HG03558 (cell line): ENCODE data around the gene WDR86.

Source experiments
- ATAC-seq: cut with Tn5 transposase; IDR thresholded peaks from one replicate; pipeline ENCODE4 v1.9.1; 2021; ENCODE audit warnings: moderate number of reproducible peaks; ENCODE audit not compliant: unreplicated experiment; ENCODE audit errors: extremely low read depth

The WDR86 gene

DNA sequence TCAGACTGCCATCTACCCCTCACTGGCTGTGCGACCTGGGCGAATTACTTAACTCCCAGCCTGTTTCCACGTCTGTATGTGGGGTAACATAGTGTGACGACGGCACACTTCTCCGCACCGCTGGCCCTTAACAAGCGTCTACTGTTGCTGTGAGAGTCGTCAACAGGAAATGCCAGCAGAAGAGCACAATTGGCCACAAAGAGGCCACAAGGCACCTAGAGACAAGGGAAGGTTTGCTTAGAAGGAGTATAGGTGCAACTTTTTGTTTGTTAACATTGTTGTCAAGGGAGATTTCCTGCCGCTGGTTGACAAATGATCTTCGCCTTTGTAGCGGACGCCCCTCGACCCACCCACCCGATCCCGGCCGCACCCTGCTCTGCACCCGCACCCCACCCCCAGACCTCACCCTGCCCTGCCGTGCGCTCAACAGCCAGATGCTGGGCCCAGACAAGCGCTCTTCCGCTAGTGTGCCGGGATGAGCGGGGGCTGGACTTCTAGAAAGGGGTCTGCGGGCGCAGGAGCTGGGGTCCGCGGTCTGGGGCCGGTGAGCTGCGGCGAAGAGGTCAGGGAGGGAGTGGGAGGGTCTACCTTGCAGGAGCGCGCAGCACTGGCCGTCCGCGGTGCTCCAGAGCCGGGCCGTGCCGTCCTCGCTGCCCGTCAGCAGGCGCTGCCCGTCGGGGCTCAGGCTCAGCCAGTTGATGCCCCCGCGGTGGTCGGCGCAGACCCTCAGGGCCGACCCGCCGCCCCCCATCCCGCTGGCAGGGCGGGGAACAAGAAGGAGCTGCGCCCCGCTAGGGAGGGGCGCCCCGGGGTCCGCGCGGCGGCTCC lies 785 bp downstream of the WDR86 start:
- no peak for ATAC-seq

DNA sequence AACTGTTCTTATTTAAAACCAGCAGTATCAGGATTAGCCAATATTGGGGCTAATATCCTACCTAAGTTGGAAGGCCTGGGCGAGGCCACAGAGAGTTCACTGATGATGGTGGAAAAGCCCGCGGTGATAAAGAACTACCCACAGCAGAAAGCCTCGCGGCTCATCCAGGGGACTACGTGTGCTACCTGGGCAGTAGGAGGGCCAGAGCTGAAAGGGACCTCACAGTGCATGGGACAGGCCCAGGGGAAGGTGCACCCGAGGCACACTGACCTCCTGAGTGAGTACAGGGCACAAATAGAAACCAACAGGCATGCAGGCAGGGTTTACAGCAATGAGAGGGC lies 1.4 kb downstream of the WDR86 start:
- ATAC-seq = no peak

DNA sequence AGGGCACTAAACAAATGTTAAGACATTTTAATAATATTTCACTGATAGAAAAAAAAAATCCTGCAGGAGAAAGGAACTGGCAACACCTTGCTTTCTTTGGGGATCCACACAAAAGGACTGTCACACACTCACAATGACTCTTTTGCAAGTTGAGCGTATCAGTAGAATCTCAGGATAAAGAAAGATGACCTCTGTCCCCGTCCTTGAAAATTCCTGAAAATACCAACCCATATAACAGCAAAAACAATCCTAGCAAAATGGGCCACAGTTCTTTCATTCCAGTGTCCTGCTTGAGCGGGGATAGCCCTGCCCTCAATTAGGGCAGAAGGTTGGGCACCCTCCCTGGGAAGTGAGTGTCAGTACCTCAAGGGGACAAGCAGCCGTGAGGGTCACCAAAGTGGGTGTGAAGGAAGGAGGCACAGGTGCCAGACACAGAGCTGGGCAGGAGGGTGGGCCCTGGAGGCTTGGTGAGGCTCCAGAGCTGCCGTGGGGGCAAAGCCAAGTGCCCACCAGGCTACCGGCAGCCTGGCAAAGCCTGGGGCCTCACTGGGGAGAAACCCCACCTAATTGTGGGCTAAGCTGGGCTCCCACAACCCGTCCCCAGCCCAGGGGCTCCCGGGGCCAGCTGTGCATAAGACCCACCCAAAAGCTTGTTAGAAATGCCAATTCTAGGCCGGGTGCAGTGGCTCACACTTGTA lies 2.8 kb downstream of the WDR86 start:
- no peak for ATAC-seq

DNA sequence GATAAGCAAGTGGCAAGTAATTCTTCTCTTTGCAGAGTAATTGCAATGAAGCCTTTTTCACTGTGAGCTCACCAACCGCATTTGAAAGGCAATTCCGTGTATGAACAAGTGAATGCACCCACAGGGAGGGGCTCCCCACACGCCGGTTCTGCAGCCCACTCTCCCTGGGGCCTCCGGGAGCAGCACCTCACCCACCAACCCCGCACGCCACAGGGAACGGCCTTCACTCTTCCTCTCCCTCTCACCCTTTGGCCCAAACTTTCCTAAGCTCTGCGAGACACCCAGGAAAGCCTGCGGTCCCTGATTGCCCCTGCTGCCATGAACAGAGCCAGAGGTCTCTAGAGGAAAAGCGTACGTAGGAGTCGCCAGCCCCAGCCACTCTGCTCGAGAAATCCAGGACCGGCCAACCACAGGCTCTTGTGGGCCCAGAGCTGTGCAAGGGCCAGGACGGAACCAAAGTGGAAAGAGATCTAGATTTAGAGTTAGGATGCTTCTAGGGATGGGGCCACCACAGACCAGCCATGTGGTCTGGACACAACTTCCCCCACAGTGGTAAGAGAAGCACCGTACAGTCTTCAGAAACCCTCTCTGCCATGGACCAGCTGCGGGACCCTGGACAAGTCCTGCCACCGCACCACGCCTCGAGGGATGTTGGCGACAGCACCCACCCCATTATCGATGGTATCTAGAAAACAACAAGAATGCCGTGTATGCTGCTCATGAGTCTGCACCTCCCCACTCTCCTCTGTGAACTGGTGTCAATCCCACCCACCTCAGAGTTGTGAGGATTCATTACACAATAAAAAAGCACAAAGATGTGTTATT lies 3.6 kb downstream of the WDR86 start:
- ATAC-seq = no peak

DNA sequence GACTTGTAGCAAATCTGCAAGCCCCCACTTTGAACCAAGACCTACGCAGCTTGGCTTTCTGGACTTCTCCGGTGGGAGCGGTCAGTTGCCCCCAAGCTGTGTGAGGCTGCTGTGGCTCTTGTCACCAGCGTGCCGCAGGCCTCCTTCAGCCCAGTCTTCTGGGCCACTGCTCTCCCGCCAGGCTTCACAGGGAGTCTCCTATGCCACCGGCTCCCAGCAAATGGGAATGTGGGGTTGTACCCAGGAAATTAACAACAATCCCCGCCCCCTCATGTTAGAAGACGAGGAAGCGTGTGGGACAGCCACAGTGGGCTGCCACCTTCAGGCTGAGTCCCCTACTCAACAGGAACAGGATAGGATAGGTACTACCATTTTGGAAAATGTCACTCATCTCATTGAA lies 4.2 kb downstream of the WDR86 start:
- ATAC-seq = no peak

DNA sequence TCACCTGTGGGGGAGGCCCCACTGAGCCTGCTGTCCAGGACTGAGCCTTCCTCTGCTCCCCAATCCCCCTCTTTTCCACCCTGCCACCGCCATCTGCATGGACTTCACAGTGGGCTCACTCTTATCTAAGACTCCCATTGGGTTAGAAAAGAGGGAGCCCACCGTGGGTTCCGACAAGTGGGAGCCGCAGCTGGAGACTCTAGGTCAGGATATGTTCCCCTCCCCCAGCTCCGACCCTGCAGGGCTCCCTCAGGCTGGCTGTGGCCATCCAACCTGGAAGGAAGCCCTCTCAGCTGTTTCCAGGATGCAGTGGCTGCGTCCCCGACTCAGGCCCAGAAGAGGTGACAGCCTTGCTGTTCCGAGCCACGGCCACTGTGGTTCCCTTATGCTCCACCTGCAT lies 4.8 kb downstream of the WDR86 start:
- ATAC-seq = no peak

DNA sequence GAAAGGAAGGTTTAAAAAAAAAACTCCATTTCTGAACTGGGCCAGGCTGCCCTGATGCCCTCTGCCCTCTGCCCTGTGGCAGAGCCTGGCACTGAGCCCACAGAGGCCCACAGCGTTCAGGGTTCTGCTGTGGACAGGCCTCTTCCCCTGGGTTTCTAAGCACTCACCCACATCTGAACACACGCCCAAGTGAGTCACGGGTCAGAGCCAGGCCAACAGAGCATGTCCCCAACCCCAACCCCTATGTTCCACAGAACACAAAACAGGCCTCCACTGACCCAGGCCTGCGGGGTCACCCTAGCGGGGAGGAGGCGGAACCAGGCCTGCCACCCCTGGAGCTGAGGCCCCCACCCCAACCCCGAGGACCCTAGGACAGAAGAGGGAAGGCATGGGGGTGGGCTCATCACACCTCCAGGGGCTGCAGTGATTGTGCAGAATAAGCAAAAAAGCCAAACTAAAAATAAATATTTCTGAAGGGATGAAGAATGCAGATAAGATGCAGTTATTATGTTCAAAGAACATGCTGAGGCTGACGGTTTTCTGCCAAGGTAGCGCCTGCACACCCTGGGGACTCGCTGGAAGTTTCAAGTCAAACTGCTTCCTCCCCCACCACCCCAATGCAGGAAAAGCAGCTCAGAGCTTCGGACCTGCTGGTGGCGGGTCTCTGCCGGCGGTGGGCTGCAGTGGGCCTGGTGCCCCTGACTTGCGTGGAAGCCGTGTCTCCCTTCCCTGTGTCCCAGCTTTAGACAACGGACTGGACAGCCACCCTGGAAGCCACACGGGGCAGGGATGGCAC lies 5.4 kb downstream of the WDR86 start:
- ATAC-seq = no peak

DNA sequence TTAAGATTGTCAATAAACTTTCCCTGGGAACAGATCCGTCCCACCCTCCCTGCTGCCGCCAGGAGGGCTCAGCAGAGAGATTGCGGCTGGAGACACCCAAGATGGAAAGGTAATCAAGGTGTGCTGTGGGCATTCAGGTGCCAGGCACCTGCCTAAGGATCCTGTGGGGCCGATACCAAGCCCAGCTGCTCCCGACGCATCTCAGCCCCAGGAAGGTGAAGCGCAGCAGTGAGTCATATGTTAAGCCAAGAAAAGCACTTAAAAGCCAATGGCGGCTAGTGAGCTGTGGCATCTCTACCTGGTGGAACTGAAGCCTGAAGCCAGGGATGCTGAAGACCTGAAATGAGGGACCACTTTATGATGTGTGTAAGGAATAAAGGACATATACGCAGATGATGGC lies 6.1 kb downstream of the WDR86 start:
- ATAC-seq = no peak

DNA sequence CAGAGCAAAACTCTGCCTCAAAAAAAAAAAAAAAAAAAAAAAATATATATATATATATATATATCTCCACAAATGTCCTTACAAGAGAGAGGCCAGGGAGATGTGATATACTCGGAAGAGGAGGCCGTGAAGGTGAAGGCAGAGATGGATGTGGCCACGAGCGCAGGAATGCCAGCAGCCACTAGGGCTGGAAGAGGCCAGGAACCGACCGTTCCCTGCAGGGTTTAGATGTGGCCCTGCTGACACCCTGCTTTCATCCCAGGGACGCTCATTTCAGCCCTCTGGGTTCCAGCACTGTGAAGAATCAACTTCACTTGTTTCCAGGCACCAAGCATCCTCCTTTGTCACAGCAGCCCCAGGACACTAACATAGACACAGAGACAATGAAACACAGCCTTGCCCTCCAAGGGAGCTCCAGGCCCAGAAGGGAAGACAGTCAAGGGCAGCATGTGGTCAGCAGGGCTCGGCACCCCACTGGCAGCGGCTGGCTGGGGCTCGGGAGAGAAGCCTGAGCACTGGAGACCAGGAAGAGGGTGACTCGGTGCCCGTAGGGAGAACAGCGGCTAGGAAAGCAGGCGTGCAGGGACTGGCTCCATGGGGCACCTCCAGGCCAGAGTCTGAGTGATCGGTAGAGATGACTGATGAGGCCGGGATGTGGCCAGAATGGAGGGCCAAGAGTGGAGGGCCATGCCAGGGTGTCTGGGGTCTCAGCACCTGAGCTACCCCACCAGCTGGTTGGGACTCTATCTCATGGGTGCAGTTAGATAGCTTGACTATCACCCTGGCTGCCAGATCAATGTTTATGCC lies 7.6 kb downstream of the WDR86 start:
- no peak for ATAC-seq

DNA sequence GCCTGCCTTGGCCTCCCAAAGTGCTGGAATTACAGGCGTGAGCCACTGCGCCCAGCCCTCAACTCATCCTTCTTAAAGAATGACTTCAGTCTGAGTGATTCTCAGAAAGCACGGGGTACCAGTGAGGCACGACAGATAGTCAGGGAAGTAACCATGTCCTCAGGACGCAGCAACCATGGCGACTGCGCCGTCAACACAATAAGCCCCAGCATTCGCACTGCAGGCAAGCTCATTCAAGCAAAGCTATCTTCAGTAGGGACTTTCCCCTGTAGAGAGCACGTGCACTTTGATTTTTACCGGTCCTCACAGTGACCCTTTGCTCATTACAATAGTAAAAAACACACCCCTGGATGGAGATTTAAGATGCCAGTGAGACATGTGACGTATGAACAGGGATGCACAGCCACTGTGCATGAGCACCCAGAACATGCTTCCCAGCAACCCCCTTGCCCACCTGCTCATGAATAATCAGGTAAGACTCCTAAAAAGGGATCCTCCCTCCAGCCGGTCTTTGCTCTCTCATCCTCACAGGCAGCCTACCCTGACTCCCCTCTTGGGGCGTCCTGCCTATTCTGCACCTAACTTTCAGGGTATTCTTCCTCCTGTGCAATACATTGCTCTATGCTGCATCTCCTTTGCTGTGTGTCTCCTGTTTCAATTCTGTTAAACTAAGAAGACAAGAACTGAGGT lies 9.1 kb downstream of the WDR86 start:
- no peak for ATAC-seq

DNA sequence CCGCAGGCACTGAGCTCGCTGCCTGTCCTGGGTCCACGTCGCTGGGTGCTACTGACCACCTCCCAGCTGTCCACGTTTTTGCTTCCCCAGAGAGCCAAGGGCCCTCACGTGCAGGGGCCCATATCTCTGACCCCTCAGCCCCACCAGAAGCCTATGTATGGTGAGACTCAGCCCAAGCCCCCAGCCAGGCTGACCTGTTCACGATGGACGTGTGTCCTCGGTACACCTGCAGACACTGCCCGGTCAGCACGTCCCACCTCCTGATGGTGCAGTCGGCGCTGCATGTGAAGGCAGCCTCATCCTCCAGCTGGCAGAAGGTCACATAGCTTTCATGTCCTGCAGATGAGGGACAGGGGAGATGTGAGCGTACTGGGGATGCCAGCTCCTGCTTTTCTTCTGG lies 9.9 kb downstream of the WDR86 start:
- ATAC-seq = no peak

DNA sequence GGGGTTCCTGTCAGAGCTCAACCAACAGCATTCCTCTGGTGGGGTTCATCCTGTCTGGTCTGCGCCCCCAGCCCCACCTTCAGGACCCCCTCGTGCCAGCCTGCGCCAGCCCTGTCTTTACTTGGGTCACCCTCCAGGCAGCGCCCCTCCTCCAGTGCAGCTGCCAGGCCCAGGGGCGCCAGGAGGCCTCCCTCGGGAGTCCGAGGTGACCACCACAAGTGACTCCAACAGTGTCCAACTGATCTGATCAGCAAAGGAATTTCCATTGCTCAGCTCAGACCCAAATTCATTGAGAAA lies 10.6 kb downstream of the WDR86 start:
- ATAC-seq = no peak

DNA sequence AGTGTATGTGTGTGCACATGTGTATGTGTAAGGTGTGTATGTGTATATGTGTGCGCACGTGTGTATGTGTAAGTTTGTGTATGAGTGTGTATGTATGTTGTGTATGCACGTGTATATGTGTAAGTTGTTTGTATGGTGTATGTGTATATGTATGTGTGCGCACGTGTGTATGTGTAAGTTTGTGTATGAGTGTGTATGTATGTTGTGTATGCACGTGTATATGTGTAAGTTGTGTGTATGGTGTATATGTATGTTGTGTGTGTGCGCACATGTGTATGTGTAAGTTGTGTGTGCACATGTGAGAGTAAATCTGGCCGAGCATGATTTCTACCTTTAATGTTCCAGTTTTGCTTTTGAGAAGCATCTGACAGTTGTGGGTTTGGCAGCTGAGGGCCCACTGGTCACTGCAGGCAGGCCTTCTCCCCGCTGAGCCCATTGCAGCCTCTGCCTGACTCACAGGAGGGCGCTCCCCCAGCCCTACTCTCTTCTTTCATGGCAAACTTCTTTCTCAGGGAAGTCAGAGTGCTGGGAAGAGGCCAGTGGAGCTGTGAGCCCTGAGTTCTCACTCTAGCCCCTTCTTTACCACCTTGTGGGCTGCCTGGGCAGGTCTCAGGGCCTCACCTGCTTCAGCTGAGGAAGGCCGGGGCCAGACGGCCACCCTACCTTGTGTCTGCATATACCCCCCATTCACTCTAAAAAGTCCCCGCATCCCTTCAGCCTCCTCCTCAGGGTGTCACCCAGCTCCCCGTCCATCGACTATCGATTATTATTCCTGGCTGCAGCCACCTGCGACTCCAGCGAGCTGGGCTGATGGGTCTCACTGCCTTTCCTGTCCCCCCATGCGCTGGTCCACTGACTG lies 11.2 kb downstream of the WDR86 start:
- no peak for ATAC-seq

DNA sequence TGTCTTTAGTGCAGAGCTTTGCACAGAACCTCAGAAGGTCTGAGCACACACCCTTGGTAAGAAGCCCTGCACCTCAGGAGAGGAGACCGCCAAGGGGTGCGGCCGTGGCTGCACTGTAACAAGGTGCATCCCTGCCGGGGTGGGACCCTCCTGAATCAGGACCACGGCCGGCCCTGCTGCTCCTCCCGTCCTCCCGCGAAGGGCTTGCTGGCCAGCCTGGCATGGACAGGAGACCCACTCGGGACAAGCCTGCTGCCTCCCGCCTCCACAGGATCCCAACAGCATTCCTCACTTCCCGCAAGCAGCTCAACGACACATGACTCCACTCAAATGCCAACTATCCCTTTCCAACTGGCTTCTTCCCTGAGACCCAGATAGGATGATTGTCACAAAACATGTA lies 12.8 kb downstream of the WDR86 start:
- no peak for ATAC-seq

DNA sequence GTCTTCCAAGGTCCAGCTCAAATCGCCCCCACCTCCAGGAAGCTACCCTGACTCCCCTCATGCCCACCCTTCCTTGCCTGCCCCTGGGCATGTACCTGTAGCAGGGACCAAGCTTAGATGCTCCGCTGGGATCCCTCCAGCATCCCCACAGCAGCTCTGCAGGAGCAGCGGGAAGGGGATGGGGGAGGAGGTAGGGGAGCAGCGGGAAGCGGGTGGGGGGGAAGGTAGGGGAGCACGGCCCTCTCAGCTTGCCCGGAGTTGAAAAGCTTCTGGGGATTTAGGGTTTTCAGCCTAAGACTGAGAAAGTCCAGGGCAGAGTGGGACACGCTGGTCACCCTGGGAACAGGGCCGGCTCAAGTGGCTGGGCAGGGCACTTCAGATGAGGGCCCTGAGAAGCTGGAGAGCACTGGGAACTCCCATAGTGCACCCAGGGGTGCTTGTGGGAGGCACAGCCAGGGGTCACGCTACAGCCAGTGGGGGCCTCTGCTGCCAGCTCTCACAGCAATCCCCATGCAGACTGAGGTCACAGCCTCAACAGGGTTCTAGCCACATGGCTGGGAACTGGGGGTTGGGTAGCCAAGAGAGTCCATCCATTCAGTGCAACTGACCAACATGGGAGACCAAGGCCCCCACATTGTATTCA lies 13.4 kb downstream of the WDR86 start:
- no peak for ATAC-seq

DNA sequence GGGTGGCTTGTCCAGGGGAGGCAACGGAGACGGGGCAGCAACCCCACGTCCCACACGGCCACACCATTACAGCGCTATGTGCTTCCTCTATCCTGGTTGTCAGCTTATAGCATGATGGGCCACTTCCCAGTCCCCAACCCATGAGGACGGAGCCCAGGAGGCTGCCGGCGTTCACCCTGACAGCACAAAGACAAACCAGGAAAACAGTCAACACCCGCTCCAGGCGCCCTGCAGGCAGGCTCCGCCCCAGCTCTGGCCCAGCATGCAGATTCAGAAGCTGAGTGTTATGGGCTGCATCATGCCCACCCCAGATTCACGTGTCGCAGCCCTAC lies 14.8 kb downstream of the WDR86 start:
- ATAC-seq = no peak

DNA sequence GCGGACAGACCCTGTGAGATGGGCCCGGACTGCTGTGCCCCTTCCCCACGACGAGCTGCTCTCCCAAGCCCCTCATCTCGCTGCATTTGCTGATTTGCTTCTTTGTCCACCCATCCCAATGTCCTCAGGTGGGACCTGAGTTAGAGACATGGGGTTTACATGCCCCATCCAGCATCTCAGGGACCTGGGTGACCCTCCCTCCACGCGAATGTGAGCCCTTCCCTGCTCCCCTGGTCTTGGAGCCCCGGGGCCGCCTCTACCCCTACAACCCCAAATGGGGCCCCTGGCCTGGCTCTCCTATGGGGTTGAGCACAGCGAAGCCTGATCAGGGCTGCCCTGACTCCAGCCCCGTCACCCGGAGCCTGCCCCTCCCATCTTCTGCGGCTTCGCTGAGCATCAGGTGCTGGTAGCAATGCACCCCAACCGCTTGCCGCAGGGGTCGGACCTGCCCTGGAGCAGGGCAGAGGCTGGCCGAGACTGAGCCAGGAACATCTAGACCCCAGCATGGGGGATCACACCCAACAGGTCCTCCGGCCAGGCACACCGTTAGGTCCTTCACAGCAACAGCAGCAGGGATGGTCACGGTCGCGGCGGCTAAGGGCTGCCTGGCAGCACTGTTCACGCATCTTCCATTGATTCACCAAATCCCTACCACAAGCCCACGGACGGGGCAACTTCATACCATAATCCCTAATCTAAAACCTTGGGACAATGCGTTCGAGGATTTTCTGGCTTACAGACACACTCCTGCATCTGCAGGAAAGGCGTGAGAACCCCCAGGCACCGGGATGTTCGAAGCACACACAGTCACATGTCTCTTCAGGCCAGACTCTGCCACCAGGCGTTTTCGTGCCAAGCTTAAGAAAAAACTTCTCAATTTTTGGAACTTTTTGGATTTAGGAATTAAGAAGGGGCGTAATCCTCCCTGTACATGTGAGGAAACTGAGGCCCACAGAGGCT lies 15.5 kb downstream of the WDR86 start:
- ATAC-seq = no peak
